Omental fat pad (tissue), 4 donors: ENCODE measurements around the gene ARFGAP1. TPM values are rescaled to one million over a fixed set of nuclear protein-coding genes. Genes with fewer than 3 reads are reported as not detected.
"Not testable (repeated sequence)": the region's sequence is repeated elsewhere in the genome, so short reads cannot be mapped to it uniquely, and the experiment has no call there.

Experiments used
- ATAC-seq: fragments of 150-250 bp; one replicate; pipeline ENCODE4 v1.9.1; 2016; ENCODE audit warnings: mild to moderate bottlenecking, moderate library complexity; ENCODE audit not compliant: low FRiP score
- DNase-seq: peaks from one replicate; pipeline ENCODE4 v3.0.0-alpha.2; 2019; ENCODE audit warnings: low spot score
- CTCF ChIP-seq, 3 donors: fragments of 450-650 bp; IDR thresholded peaks; one replicate each; pipeline ENCODE4 v1.5.1; 2016 to 2017; ENCODE audit warnings: antibody characterized with exemption in 3 of 3, mild to moderate bottlenecking in 3 of 3, moderate library complexity in 2 of 3
- total RNA-seq, 4 donors: library from RNA; depleted of rRNA; stranded (reverse); fragments of >200 nt; gene quantifications; one replicate each; pipeline ENCODE4 v1.1.0, GENCODE V29; 2016

The ARFGAP1 gene
- total RNA-seq, 4 donors from 2014 or later, result 29.2 to 59.7 (median 41.3) TPM

- ATAC-seq, result no peak
- no peak for DNase-seq
- TF ChIP-seq CTCF (IDR thresholded peaks at IDR 0.05), result no peak
Measured at GRCh38 chr20:63303095-63303666, 30.6 kb downstream of the ARFGAP1 start.

DNA sequence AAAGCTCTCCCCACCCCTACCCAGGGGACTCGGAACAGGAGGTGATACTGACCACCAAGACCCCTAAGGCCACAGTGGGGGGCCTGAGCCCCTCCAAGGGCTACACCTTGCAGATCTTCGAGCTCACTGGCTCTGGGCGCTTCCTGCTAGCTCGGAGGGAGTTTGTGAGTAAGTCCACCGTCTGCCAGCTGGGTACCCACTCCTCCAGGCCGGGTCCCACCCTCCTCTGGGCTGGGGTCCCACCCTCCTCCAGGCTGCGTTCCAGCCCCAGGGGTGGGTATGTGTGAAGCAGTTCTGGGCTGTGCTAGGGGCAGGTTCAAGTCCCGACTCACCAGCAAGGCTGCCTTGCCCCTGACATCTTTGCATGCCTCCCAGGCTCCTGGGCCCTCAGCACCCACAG lies 32.8 kb downstream of the ARFGAP1 start:
- no peak for TF ChIP-seq CTCF (IDR thresholded peaks at IDR 0.05)
- ATAC-seq (no peak), DNase-seq (no peak)

DNA sequence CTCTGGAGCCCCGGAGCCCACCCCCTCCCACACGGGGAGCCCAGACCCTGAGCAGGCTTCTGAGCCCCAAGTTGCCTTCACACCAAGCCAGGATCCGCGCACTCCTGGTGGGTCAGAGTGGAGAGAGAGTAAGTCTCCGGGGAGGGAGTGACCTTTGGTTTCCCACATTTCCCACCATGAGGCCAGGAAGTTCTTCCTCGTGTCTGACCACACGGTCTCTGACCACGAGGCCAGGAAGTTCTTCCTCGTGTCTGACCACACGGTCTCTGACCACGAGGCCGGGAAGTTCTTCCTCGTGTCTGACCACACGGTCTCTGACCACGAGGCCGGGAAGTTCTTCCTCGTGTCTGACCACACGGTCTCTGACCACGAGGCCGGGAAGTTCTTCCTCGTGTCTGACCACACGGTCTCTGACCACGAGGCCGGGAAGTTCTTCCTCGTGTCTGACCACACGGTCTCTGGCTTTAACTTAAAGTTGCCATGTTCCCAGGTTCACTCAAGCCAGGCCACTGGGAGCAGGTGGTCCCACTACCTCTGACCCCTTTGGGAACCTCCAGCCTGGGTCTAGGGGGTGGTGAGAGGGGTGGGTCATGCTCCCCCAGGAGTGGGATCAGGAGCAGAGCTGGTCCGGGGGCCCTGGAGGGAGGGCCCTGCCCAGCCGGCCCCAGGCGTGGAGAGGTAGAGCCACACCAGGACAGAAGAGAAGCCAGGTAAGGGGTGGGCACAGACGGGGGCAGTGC lies 33.5 kb downstream of the ARFGAP1 start:
- not testable (repeated sequence) for DNase-seq, ATAC-seq

- no peak for TF ChIP-seq CTCF (IDR thresholded peaks at IDR 0.05)
- DNase-seq, result no peak
- ATAC-seq, result no peak
Measured at GRCh38 chr20:63306673-63307537, 34.3 kb downstream of the ARFGAP1 start.

DNA sequence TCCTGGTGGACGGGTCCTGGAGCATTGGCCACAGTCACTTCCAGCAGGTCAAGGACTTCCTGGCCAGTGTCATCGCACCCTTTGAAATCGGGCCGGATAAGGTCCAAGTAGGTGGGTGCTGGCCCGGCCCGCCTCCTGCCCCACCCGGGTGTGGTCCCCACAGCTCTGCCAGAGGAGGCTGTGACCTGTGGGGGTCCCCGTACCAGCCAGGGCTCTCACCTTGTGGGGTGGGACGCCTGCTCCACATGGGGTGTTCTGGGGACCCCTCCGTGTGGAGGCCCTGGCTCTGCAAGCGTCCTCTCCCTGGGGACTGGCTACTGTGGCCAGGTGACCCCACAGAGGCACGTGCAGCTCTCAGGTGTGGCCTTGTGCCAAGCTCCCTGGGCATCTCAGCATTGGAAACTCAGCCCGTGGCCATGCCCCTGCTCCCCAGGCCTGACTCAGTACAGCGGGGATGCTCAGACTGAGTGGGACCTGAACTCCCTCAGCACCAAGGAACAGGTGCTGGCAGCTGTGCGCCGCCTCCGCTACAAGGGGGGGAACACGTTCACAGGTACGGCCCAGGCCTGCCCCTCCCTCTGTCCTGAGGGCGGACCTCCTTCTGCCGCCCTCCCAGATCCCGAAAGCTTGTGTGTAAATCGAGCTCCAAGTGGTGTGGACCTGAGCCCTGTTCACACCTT lies 35.1 kb downstream of the ARFGAP1 start:
- no peak for TF ChIP-seq CTCF (IDR thresholded peaks at IDR 0.05)
- no peak for DNase-seq
- no peak for ATAC-seq

GRCh38 chr20:63308218-63308911 lies 35.8 kb downstream of the ARFGAP1 start:
- DNase-seq, result no peak
- ATAC-seq, result no peak
- TF ChIP-seq CTCF (IDR thresholded peaks at IDR 0.05), result no peak
